Kidney epithelial cell (primary cell): ENCODE data around the gene A2M. TPM values are rescaled to one million over a fixed set of nuclear protein-coding genes. Genes with fewer than 3 reads are reported as not detected.

Experiments used
- DNase-seq: peaks from one replicate; pipeline ENCODE4 v3.0.0-alpha.2; 2010; ENCODE audit warnings: low read depth
- H3K27me3 ChIP-seq: 2 replicates; pipeline ENCODE4 v1.6.0; 2011; ENCODE audit warnings: low read length; ENCODE audit not compliant: control insufficient read depth, insufficient read depth
- H3K36me3 ChIP-seq: 2 replicates; pipeline ENCODE4 v1.5.1; 2011; ENCODE audit warnings: low read length; ENCODE audit not compliant: control insufficient read depth, insufficient read depth
- H3K4me3 ChIP-seq: 2 replicates; pipeline ENCODE4 v1.5.1; 2011; ENCODE audit warnings: low read depth, mild to moderate bottlenecking, control low read depth, low read length
- total RNA-seq: library from RNA; depleted of rRNA; stranded (reverse); fragments of >200 nt; gene quantifications from 2 replicates; pipeline ENCODE4 v1.2.3, GENCODE V29; 2015
- TF ChIP-seq, protein P1 (sequence below): IDR thresholded peaks from 2 replicates; pipeline ENCODE4 v1.5.1; 2011; ENCODE audit warnings: mild to moderate bottlenecking, moderate library complexity, low read length, control low read depth, inconsistent platforms; ENCODE audit not compliant: insufficient read depth, poor library complexity, severe bottlenecking

Gene A2M
- total RNA-seq, 1 donor from 2014 or later = 5.1 TPM

DNA sequence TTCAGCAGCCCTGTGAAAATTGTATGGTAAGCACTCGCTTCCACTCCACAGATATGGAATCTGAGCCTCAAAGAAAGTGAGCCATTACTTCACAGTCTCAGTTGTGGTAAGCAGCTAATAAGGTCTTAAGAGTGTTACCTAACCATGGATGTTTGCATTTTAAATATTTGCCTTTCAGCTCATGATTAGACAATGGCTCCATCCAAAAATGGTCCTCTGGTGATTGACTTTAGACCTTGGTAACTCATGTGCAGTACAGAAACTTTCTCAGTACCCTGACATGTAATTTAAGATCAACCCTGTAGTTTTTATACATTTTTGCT is 1.8 kb downstream of the A2M start:
- DNase-seq = no peak
- TF ChIP-seq, protein P1, sequence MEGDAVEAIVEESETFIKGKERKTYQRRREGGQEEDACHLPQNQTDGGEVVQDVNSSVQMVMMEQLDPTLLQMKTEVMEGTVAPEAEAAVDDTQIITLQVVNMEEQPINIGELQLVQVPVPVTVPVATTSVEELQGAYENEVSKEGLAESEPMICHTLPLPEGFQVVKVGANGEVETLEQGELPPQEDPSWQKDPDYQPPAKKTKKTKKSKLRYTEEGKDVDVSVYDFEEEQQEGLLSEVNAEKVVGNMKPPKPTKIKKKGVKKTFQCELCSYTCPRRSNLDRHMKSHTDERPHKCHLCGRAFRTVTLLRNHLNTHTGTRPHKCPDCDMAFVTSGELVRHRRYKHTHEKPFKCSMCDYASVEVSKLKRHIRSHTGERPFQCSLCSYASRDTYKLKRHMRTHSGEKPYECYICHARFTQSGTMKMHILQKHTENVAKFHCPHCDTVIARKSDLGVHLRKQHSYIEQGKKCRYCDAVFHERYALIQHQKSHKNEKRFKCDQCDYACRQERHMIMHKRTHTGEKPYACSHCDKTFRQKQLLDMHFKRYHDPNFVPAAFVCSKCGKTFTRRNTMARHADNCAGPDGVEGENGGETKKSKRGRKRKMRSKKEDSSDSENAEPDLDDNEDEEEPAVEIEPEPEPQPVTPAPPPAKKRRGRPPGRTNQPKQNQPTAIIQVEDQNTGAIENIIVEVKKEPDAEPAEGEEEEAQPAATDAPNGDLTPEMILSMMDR = no peak
- H3K4me3 ChIP-seq = no peak overlapping the region
- H3K36me3 ChIP-seq = no peaks in the 10 kb centered on the region
- H3K27me3 ChIP-seq = no peaks in the 10 kb centered on the region

DNA sequence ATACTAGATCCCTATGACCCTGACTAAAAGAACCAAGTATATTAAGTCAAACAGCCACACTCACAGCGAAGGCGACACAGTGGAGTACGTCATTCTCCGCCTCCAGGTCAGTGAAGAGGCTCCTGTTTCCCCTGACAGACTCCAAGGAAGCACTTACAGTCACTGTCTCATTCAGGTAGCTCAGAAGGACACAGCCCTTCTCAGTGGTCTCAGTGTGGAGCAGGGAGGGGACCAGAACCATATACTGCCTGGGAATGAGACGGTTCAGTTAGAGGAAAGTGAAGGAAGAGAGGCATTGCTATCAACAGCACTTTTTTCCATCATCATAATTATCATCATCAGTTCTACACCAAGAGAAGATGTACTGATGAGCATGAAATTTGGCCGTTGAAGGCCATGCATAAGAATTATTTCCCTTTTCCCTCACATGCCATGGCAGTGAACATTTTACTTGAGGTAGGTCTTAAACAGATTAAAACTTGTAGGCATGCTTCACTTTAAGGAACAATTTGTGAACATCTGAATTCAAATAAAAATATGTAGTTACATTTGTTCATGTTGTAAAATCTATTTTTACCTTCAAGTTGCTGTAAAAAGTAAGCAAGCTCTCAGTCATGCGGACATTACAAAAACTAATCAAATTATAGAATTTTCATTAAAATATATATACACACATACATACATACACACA is 2.3 kb downstream of the A2M start:
- Histone ChIP-seq H3K4me3 (no peak overlapping the region), H3K36me3 (no peaks in the 10 kb centered on the region), H3K27me3 (no peaks in the 10 kb centered on the region)
- DNase-seq = no peak
- TF ChIP-seq, protein P1 = no peak

GRCh38 chr12:9112076-9112853 is 3.5 kb downstream of the A2M start:
- TF ChIP-seq, protein P1 = no peak
- H3K27me3 ChIP-seq = no peaks in the 10 kb centered on the region
- H3K36me3 ChIP-seq = no peaks in the 10 kb centered on the region
- no peak for DNase-seq
- H3K4me3 ChIP-seq = no peak overlapping the region

- TF ChIP-seq, protein P1 = no peak
- Histone ChIP-seq H3K4me3 (no peak overlapping the region), H3K36me3 (no peaks in the 10 kb centered on the region), H3K27me3 (no peaks in the 10 kb centered on the region)
- DNase-seq = no peak
Measured at GRCh38 chr12:9111525-9111924, 4.2 kb downstream of the A2M start.

DNA sequence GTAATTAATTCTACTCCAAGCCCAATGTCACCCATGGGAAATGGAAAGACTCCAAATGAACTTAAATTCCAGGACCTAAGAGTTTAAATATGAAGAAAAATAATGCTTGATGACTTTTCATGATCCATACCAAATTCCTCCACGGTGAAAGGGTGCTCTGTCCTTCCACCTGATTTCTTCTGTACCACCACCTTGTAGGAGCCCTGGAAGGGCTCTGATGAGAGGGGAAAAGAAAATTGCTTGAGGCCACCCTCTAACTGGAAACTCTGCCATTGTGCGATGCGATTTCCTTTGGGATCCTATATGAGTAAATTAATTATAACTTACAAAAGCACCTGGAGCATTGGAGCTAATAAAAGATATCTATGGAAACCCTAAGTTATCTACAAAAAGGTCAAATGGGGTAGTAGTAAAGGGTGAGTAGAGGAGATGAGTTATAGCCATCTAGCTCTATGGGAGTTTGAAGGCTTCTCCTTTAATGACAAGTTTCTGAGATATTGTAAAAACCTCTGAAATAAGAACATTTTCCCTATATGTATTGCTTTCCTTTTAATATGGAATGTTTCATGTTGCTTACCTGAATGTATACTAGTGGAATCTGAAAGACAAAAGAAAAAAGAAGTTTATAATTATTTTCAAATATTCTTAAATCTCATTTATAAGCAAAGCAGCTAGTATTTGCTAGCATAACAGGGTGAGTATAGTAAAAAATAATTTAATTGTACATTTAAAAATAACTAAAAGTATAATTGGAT is 5.8 kb downstream of the A2M start:
- Histone ChIP-seq H3K36me3 (no peaks in the 10 kb centered on the region), H3K27me3 (no peaks in the 10 kb centered on the region), H3K4me3 (no peak overlapping the region)
- DNase-seq = no peak
- TF ChIP-seq, protein P1 = no peak
